HepG2 (cell line): ENCODE results near the gene CHN2. TPM values are rescaled to one million over a fixed set of nuclear protein-coding genes. Genes with fewer than 3 reads are reported as not detected.

Source experiments
- BCL3 ChIP-seq: sonication (generic); formaldehyde crosslinking; IDR thresholded peaks from 2 replicates; pipeline ENCODE4 v1.5.1; 2020; ENCODE audit warnings: mild to moderate bottlenecking, missing genetic modification reagents, moderate library complexity
- BRD4 ChIP-seq: sonication (generic); formaldehyde crosslinking; IDR thresholded peaks from 2 replicates; pipeline ENCODE4 v1.4.0; 2020; ENCODE audit warnings: missing genetic modification reagents
- FOXA1 ChIP-seq, 2 experiments: fragments of 450-650 bp in 1 of 2; sonication (generic) in 1 of 2; formaldehyde crosslinking in 1 of 2; IDR thresholded peaks; 2 replicates each; pipeline versions ENCODE4 v1.4.0 to v1.6.1; 2016 to 2020; ENCODE audit warnings: missing genetic modification reagents in 1 of 2
- HMG20A ChIP-seq: IDR thresholded peaks from 2 replicates; pipeline ENCODE4 v1.6.1; 2016; ENCODE audit warnings: borderline replicate concordance
- HNF4A ChIP-seq: sonication (generic); formaldehyde crosslinking; IDR thresholded peaks from 2 replicates; pipeline ENCODE4 v1.4.0; 2020; ENCODE audit warnings: missing genetic modification reagents
- JUND ChIP-seq: sonication (generic); formaldehyde crosslinking; IDR thresholded peaks from 2 replicates; pipeline ENCODE4 v1.8.0; 2022; ENCODE audit warnings: mild to moderate bottlenecking, missing genetic modification reagents
- KLF16 ChIP-seq, 2 experiments: sonication (generic) in 1 of 2; formaldehyde crosslinking in 1 of 2; IDR thresholded peaks; 2 replicates each; pipeline versions ENCODE4 v1.6.1 to v1.8.0; 2016 to 2023; ENCODE audit warnings: missing genetic modification reagents in 2 of 2, missing compliant biosample characterization in 1 of 2
- MIXL1 ChIP-seq: IDR thresholded peaks from 2 replicates; pipeline ENCODE4 v1.6.1; 2016
- RCOR2 ChIP-seq: IDR thresholded peaks from 2 replicates; pipeline ENCODE4 v1.6.1; 2016; ENCODE audit warnings: missing biosample characterization, missing genetic modification reagents
- SATB2 ChIP-seq: sonication (generic); formaldehyde crosslinking; IDR thresholded peaks from 2 replicates; pipeline ENCODE4 v1.5.0; 2020; ENCODE audit warnings: missing genetic modification reagents
- SIX4 ChIP-seq: sonication (generic); formaldehyde crosslinking; IDR thresholded peaks from 2 replicates; pipeline ENCODE4 v1.4.0; 2020; ENCODE audit warnings: missing genetic modification reagents
- TBL1XR1 ChIP-seq: fragments of 150-350 bp; IDR thresholded peaks from 2 replicates; pipeline ENCODE4 v1.6.1; 2014; ENCODE audit warnings: borderline replicate concordance, low read length; ENCODE audit not compliant: partially characterized antibody
- ZFY ChIP-seq: sonication (generic); formaldehyde crosslinking; IDR thresholded peaks from 2 replicates; pipeline ENCODE4 v1.4.0; 2020; ENCODE audit warnings: missing genetic modification reagents
- ZNF256 ChIP-seq: sonication (generic); formaldehyde crosslinking; conservative IDR thresholded peaks from 2 replicates; pipeline ENCODE4 v1.4.0; 2020; ENCODE audit warnings: missing genetic modification reagents
- ZNF33B ChIP-seq: sonication (generic); formaldehyde crosslinking; IDR thresholded peaks from 2 replicates; pipeline ENCODE4 v1.5.1; 2020; ENCODE audit warnings: mild to moderate bottlenecking, missing genetic modification reagents
- ZNF350 ChIP-seq: sonication (generic); formaldehyde crosslinking; IDR thresholded peaks from 2 replicates; pipeline ENCODE4 v1.4.0; 2020; ENCODE audit warnings: mild to moderate bottlenecking, low read depth, missing genetic modification reagents, borderline replicate concordance
- ZNF460 ChIP-seq: sonication (generic); formaldehyde crosslinking; IDR thresholded peaks from 2 replicates; pipeline ENCODE4 v1.5.1; 2020; ENCODE audit warnings: missing genetic modification reagents, mild to moderate bottlenecking, borderline replicate concordance
- ZNF792 ChIP-seq: IDR thresholded peaks from 2 replicates; pipeline ENCODE4 v1.6.1; 2016
- polyA plus RNA-seq, 8 experiments: library from polyadenylated mRNA; depleted of rRNA in 3 of 8; stranded (reverse) in 7 of 8; unstranded in 1 of 8; fragments of >200 nt; fragmentation: Illumina TruSeq in 4 of 8; extraction: Trizol in 4 of 8; gene quantifications; 2 replicates each; pipeline versions ENCODE4 v1.2.1 to v1.2.3, GENCODE V29; 2011 to 2016; ENCODE audit warnings: low read depth in 4 of 8, missing spikeins in 1 of 8, mixed read lengths in 1 of 8; ENCODE audit not compliant: insufficient read depth in 1 of 8
- total RNA-seq, 5 experiments: library from RNA; depleted of rRNA; stranded (reverse); fragments of >200 nt; fragmentation: Illumina TruSeq; extraction: Trizol; gene quantifications; 2 replicates each; pipeline ENCODE4 v1.2.3, GENCODE V29; 2016; ENCODE audit warnings: low read depth in 1 of 5
- TF ChIP-seq, protein P1 (sequence below), 2 experiments: sonication (generic) in 1 of 2; formaldehyde crosslinking in 1 of 2; IDR thresholded peaks; 2 replicates each; pipeline versions ENCODE4 v1.4.0 to v1.6.1; 2016 to 2020; ENCODE audit warnings: borderline replicate concordance in 1 of 2, low read depth in 1 of 2, mild to moderate bottlenecking in 1 of 2, missing genetic modification reagents in 1 of 2
- TF ChIP-seq, protein P2 (sequence below): sonication (generic); formaldehyde crosslinking; IDR thresholded peaks from 2 replicates; pipeline ENCODE4 v1.4.0; 2020; ENCODE audit warnings: missing genetic modification reagents

CHN2 gene
- total and polyA plus RNA-seq, 2 of the 13 experiments (the other 11 are each of a cell fraction or from before 2014, with no cell fraction given): 23.5 to 30.5 TPM

DNA sequence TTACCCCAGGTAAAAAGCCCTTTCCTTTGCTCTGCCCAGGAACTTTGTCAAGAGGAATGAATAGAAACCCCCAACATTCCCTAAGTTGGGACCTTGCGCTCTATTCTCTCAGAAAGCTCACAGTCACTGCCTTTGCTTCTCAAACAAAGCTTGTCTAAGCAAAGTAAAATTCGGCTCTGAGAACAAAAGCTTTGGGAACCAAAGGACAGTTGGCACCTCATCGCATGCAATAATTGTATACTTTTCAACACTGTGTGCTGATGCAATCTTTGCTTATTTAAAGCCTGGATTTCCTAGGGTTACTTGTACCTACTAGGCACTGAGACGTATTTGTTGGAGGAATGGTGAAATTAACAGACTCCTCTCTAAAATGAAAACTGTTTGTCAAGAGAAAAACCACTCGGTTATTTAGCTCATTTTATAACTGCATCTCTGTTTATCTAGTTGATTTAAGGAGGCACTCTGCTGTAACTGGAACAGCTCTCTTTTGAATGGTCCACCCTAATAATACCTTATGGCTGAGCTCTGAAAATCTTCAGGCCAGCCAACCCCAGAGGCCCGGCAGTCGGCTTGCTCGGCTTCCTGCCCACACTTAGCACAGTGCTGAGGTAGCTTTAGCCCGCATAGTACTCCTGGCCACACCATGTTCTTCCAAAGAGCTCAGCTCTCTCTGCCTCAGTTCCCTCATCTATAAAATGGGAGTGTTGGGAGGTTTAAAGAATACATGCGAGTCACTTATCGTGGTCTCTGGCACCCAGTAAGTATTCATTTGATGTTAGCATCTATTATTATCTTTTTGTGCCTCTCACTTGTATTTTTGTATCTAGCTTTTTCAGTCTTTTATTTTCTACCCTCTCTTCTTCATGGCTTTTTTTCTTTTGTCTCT, 288.9 kb downstream of the CHN2 start (continued):
- TF ChIP-seq FOXA1 (IDR thresholded peaks at IDR 0.05): no peak
- TF ChIP-seq FOXA1 (CRISPR knock-in tag; IDR thresholded peaks at IDR 0.05): peak; percentile 91
- TF ChIP-seq BRD4: 0 out of 2 replicates have a peak, but pooled peaks have one; percentile 34
- no peak for TF ChIP-seq BCL3
- TF ChIP-seq RCOR2 (CRISPR knock-in tag): peak; percentile 79; the same call in 1 of the 2 replicates
- TF ChIP-seq, protein P1, sequence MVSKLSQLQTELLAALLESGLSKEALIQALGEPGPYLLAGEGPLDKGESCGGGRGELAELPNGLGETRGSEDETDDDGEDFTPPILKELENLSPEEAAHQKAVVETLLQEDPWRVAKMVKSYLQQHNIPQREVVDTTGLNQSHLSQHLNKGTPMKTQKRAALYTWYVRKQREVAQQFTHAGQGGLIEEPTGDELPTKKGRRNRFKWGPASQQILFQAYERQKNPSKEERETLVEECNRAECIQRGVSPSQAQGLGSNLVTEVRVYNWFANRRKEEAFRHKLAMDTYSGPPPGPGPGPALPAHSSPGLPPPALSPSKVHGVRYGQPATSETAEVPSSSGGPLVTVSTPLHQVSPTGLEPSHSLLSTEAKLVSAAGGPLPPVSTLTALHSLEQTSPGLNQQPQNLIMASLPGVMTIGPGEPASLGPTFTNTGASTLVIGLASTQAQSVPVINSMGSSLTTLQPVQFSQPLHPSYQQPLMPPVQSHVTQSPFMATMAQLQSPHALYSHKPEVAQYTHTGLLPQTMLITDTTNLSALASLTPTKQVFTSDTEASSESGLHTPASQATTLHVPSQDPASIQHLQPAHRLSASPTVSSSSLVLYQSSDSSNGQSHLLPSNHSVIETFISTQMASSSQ (IDR thresholded peaks at IDR 0.05; ENCODE audit: low read depth): no peak
- TF ChIP-seq, protein P1 (CRISPR knock-in tag; IDR thresholded peaks at IDR 0.05; ENCODE audit: borderline replicate concordance): 0 out of 2 replicates have a peak, but pooled peaks have one; percentile 34
- TF ChIP-seq ZFY (CRISPR knock-in tag): no peak; the same call in 1 of the 2 replicates
- peak in 1 of 2 experiments; percentile 86; a peak in 2 of 4 replicates for TF ChIP-seq KLF16 (CRISPR knock-in tag; IDR thresholded peaks at IDR 0.05)
- no peak for TF ChIP-seq SATB2 (CRISPR knock-in tag)
- TF ChIP-seq HMG20A (CRISPR knock-in tag): peak; percentile 89; the same call in 1 of the 2 replicates
- no peak for TF ChIP-seq ZNF256 (CRISPR knock-in tag)
- peak; percentile 42 for TF ChIP-seq TBL1XR1
- peak; percentile 5; the same call in 1 of the 2 replicates for TF ChIP-seq ZNF460
- 0 out of 2 replicates have a peak, but pooled peaks have one; percentile 25 for TF ChIP-seq JUND (CRISPR knock-in tag)
- 0 out of 2 replicates have a peak, but pooled peaks have one; percentile 52 for TF ChIP-seq ZNF792 (CRISPR knock-in tag)
- TF ChIP-seq MIXL1 (CRISPR knock-in tag): peak; percentile 78
- no peak for TF ChIP-seq ZNF350 (CRISPR knock-in tag)
- TF ChIP-seq ZNF33B (CRISPR knock-in tag): no peak; the same call in 1 of the 2 replicates
- TF ChIP-seq, protein P2, sequence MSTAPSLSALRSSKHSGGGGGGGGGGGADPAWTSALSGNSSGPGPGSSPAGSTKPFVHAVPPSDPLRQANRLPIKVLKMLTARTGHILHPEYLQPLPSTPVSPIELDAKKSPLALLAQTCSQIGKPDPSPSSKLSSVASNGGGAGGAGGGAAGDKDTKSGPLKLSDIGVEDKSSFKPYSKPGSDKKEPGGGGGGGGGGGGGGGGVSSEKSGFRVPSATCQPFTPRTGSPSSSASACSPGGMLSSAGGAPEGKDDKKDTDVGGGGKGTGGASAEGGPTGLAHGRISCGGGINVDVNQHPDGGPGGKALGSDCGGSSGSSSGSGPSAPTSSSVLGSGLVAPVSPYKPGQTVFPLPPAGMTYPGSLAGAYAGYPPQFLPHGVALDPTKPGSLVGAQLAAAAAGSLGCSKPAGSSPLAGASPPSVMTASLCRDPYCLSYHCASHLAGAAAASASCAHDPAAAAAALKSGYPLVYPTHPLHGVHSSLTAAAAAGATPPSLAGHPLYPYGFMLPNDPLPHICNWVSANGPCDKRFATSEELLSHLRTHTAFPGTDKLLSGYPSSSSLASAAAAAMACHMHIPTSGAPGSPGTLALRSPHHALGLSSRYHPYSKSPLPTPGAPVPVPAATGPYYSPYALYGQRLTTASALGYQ: peak; percentile 68; the same call in 1 of the 2 replicates
- peak; percentile 26; the same call in 1 of the 2 replicates for TF ChIP-seq SIX4 (CRISPR knock-in tag)
- peak; percentile 86 for TF ChIP-seq HNF4A (CRISPR knock-in tag)
